HG03045 (cell line): ENCODE measurements around the gene NR2C2.
"Not testable (repeated sequence)": the region's sequence is repeated elsewhere in the genome, so short reads cannot be mapped to it uniquely, and the experiment has no call there.

ENCODE experiments used
- ATAC-seq: cut with Tn5 transposase; IDR thresholded peaks from one replicate; pipeline ENCODE4 v1.9.1; 2021; ENCODE audit warnings: mild to moderate bottlenecking, moderate library complexity; ENCODE audit not compliant: unreplicated experiment

Gene NR2C2

DNA sequence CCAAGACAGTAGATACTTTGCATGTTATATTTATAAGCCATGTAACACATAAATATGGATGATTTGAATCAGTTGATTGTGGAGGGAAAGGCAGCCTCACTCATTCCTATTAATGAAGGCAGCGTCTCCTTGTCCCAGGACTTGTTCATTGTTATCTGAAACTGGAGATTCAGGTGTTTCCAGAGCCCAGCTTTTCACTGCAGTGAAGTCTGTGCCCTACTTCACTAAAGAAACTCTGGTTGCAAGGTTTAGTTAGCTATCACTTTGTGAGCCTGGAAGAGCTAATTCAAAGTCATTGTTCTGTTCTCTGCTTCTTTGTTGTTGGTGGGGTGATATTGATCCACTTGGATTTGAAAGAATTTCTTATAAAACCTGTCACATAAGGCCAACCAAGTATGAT, 9.8 kb downstream of the NR2C2 start:
- ATAC-seq, result no peak

DNA sequence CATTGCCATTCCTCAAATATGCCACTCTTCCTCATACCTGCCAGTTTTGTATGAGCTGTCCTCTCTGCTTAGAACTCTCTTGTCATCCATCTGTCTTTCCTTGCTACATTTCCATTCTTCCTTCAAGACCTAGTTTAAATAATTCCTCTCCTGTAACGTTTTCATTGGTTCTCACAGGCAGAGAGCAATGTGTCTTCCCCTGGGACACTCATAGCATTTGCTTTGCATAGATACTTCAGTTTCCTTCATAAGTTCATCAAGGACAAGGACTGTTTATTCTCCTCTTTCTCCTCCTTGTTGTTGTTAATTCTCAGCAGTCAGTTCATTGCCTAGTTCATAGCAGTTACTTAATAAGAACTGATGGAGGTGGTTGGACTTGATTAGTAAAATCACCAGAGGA, 10.5 kb downstream of the NR2C2 start:
- no peak for ATAC-seq

DNA sequence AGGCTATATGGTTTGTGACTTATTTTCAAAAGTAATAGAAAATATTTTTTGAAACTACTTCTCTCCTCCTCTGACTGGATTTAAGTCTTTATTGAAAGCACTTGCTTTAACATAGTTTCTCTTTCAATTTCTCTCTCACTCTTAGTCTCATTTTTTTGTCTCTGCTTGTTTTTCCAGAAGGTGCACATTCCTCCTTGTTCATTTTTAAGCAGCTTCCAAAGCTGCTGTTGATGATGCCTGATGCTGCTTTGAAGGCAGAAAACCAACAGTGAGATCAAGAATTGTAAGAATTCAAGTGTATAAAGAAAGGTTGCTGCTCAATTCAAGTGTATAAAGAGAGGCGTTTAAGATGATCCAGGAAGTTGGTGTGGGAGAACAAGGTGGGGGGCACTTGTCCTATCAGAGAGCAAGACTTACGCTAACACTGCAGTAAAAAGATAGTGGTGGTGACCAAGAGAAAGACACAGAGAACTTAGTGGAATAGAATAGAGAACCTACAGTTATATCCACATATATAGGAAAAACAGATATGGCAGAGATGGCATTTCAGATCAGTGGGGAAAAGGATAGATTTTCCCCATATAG, 12.1 kb downstream of the NR2C2 start:
- no peak for ATAC-seq

DNA sequence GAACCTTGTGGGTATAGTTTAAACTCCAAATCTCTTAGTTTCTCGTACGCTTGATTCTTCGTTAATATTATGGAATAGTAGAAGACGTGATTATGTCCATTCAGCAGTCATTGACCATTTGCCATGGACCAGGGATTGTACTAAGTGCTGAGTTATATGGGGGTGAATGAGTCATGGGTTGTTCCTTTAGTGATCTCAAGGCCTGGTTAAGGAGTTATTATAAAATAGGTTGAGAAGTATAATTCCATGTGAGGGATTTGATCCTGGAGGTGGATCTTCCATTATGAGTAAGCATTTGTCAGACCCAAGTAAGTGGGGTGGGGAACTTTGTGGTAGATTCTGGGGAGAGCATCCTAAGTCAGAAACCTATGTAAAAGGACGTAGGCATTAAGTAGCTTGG, 15.4 kb downstream of the NR2C2 start:
- ATAC-seq, result no peak

DNA sequence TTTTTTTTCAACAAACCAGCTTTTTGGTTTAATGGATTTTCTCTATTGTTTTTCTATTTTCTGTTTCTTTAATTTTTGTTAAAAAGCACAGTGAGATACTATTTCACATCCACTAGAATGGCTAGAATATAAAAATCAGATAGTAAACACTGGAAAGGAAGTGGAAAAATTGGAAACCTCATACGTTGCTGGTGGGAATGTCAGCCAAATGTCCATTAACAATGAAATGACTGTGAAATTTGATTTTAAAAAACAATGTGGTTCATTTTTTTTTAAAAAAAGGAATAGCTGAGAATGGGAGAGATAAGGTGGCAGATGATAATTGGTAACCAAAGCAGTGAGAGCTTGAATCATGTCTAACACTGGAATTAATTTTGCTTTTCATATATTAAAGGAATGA, 19.9 kb downstream of the NR2C2 start:
- ATAC-seq, result no peak

DNA sequence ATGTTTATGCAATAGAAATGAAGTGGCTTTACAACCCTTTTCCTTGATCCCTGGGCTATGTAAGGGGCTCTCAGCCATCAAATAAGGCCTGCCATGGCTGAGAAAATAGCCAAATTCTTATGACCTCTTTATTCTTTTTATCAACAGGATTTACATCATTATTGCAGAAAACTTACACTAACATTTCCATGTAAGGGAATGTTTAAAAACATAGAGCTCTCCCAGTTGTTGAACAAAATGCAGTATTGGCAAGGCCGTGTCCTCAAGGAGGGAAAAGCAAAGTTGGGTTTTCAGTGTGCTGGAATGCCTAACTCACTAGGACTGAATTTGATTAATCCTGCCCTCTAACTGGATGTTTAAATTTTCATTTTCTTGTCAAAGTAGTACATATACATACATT, 22.3 kb downstream of the NR2C2 start:
- ATAC-seq, result no peak

DNA sequence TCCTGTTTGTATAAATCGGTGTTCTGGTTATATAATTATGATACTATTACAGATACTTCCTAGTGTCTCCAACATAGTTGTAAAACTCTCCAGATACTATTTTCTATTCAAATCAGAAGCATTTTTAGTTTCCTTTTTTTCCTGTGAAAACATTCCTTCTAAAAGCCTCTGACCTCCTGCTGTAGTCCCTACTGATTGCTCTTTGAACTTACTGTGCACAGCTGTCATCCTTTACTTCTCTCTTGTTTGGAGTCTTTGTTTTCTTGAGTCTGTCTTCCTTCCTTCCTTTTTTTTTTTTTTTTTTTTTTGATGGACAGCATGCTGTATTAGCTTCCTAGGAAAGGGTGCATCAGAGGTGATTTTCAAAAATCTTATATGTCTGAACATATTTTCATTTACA, 28.9 kb downstream of the NR2C2 start:
- ATAC-seq, result no peak

DNA sequence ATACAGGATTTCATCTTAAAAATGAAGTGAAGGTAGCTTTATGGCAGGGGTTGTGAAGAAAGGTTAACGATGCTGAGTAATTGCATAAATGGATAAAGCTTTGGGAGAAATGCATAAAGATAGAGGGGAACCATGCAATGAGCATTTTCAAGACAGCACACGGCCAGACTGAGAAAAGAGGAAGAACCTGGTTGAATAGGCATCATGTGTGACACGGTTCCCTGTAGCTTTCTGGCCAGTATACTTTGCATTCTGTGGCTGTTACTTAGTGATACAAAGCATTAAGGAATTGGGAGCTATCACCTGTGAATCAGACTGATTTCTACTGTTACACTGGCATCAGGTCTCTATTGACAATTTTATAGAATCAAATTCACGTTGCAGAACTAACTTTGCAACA, 33.3 kb downstream of the NR2C2 start:
- ATAC-seq, result no peak

DNA sequence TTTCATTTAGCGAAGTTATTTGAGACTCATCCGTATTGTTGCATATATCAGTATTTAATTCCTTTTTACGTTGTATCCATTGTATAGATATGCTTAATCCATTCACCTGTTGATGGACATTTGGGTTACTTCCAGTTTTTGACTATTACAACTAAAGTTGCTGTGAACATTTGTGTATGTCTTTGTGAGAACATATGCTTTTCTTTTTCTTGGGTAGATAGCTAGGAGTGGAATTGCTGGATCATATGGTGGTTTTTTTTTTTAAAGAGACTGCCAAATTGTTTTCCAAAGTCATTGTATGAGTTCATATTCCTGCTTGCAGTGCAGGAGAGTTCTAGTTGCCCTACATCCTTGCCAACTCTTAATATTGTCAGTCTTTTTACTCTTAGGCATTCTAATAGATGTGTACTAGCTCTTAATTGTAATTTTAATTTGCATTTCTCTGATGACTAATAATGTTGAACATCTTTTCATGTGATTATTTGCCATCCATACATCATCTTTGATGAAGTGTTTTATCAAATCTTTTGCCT, 37.3 kb downstream of the NR2C2 start:
- ATAC-seq, result no peak

DNA sequence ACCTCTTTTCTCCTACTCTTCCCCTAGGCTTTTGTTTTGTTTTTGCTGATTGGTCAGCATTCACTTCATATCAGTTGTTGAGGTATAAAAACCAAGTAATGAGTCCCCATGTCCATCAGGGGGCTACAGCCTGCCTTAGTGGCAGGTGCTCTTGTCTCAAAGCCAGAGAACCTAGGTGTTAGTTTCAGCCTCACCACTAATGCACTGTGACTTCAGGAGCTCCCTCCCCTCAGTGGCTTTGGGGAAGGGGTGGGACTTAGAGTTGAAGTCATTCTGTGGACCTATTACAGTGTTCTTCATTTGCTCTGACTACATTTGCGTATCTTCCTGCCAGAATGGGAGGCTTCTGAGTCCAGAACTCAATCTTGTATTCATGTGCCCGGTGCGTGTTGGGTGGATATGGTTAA, 41.6 kb downstream of the NR2C2 start:
- peak; percentile 100 for ATAC-seq

DNA sequence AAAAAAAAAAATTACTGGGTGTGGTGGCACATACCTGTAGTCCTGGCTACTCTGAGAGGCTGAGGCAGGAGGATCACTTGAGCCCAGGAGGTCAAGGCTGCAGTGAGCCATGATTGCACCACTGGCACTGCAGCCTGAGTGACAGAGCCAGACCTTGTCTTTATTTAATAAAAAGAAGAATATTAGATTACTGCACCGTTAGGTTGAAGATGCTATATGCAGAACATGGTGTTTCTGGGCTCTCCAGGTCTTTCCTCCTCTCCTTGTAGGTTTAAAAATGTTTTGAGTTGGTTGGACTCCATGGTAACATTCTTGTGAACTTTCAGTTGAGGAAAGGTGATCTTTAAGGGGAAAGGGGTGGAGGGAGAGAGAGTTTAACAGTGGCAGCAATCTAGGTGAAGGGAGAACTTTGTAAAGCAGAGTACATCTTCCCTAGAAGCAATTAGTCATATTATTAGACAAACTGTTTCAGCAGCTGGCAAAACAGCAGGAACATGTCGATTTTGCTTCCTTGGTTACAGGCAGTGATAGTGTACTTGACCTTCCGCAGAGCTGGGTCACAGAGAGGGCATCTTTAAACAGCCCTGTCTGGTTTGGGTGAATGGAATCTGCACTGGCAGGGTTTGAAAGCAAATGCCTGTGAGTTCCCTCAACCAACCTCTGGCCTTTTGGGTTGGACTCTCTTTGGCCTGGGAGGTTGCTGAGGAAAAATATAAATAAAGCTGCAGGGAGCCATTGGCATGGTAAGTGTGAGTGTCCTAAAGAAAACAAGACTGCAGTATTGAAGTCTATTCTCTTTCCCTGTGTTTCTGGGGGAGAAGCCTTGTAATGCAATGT, 42.8 kb downstream of the NR2C2 start:
- ATAC-seq, result no peak

DNA sequence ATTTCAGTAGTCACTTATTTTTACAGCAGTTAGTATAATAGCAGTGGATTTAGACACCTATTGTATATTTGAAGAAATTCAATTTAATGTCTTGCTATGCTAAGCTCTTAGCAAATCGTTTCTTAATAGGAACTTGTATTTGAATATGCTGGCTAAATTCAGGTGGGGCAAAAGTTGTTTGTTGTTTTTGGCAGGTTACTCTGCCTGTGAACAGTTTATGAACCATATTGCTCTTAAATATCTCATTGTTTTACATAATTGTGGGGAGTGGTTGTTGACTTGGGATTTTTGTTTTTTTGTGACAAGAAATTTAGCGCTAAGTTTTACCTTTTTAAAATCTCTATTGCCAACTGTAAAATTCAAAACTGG, 43.4 kb downstream of the NR2C2 start:
- no peak for ATAC-seq

DNA sequence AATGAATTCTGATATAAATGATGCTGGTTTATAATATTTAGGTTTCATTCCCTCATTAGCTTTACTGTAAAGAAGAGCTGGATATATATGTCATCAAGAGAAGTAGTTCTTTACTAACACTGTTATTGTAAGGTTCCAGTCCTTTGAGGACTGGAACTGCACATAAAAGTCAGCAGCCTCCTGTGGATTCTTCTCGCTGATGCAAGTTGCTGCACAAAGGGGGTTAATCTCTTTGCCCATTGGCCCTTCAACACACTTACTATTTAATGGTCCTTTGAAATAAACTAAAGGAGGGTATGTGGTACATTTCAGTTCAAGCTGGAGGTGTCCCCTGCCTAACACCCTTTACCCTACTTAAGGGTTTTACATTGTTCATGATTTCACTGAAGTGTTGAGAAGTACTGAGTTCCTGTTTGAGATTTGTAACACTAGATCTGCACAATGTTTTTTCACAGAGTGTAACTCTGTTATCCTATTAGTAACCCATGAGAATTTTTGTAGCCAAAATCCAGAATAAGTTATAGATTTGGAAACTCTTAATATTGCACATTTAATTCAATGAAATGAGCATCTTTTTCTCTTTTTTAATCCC, 43.9 kb downstream of the NR2C2 start:
- ATAC-seq, result no peak

DNA sequence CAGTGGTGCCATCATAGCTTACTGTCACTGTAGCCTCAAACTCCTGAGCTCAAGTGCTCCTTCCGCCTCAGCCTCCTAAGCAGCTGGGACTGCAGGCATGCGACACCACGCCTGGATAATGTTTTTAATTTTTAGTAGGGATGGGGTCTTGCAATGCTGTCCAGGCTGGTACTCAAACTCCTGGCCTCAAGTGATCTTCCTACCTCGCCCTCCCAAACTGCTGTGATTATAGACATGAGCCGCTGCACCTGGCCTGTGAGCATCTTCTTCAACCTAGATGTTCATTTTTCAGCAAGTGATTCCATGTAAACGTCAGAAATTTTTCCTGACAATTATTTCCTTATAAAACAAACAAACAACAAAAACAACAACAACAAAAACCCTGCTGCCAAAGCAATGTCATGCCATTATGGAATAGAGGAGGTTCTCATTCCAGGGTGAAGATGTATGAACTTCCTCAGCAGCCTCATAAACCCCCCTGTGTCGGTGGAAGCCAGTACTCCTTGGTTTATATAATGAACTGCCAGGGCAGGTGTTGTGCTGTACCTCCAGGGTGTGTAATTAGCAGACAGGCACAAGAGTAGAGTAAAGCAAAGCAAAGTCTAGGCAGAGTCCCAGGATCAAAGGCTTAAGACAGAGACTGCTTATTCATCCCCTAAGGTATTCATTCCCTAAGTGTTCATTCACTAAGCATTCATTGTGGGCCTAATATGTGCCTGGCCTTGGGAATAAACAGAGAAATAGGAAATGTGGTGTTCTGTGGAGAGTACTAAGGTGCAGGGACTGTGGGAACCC, 44.6 kb downstream of the NR2C2 start:
- no peak for ATAC-seq

DNA sequence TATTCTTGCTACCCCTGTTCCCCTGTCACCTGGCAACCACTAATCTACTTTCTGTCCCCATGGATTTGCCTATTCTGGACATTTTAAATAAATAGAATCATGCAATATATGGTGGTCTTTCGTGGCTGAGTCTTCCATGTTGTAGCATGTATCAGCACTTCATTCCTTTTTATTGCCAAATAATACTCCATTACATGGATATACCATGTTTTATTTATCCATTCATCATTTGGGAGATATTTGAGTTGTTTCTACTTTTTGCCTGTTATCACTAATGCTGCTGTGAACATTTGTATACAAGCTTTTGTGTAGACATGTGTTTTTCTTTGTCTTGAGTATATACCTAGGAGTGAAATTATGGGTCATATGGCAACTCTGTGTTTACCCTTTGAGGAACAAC, 50.6 kb downstream of the NR2C2 start:
- no peak for ATAC-seq

DNA sequence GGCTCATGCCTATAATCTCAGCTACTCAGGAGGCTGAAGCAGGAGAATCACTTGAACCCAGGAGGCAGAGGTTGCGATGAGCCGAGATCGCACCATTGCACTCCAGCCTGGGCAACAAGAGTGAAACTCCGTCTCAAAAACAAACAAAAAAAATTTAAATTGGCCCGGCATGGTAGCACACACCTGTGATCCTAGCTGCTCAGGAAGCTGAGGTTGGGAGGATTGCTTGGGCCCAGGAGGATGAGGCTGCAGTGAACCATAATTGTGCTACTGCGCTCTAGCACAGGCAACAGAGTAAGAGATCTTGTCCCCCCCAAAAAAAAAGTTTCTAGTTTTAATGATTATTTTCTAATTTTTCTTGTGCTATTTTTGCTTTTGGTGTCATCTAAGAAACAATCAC, 51.8 kb downstream of the NR2C2 start:
- ATAC-seq, result not testable (repeated sequence)

DNA sequence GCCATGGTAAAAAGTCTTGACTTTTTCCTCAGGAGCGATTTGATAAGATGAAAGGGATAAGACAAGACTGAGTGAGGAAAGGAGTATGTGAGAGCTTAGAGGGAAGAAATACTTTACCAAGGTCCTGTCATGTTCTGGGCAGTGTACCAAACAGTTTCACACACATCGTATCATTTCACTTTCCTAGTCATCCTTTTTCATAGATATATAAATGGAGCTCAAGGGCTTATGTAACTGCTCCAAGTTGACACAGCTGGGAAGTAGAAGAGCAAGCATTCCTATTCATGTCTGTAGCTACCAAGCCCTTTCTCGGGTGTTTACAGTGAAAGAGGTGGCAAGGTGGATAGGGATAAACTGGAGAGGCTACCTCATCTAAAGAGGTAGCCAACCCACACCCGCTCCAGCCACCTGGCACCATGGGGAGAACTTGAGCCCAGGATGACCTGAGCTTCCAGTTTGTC, 60.3 kb downstream of the NR2C2 start:
- ATAC-seq, result no peak

DNA sequence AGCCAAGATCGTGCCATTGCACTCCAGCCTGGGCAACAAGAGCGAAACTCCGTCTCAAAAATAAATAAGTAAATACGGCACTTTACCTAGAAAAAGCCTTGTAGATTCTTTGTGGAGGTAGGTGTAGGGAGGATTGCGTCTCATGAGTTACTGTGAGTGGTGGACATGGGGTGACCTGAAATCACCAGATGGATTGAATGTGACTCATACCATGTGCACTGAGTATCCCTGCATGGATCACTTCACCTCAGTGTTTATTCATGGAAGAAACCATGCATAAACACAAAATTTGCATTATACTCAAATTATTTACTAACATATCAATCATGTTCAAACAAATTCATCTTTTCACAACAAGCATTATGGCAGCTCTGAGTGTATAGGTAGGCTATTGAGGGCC, 61.8 kb downstream of the NR2C2 start:
- no peak for ATAC-seq

DNA sequence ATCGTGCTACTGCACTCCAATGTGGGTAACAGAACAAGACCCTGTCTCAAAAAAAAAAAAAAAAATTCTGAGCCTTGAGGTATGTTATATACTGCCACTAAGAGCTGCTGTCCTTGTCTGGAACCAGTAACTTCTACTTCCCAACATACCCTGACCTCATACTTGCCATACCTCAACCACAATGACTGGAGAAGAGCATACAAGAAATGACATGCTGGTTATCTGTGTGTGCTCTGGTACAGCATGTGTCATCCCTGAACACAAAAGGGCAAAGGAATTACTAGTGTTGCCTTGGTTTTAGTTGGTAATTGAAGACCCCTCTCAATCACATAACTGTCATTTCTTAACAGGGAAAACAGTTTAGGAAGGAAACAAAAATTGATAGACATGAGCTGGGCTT, 63.3 kb downstream of the NR2C2 start:
- ATAC-seq, result no peak

DNA sequence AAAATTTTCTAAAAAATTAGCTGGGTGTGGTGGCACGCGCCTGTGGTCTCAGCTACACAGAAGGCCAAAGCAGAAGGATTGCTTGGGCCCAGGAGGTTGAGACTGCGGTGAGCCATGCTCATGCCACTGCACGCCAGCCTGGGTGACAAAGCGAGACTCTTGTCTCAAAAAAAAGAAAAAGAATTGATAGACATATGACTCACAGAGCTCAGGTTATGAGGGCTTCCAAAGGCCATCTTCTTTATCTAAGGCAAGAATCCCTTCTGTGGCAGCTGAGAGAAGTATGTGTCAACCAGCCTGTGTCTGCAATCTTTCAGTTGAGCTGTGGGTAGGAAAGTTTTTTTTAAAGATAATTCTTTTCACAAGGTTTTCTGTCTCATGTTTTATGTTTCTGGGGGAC, 63.8 kb downstream of the NR2C2 start:
- ATAC-seq, result no peak

DNA sequence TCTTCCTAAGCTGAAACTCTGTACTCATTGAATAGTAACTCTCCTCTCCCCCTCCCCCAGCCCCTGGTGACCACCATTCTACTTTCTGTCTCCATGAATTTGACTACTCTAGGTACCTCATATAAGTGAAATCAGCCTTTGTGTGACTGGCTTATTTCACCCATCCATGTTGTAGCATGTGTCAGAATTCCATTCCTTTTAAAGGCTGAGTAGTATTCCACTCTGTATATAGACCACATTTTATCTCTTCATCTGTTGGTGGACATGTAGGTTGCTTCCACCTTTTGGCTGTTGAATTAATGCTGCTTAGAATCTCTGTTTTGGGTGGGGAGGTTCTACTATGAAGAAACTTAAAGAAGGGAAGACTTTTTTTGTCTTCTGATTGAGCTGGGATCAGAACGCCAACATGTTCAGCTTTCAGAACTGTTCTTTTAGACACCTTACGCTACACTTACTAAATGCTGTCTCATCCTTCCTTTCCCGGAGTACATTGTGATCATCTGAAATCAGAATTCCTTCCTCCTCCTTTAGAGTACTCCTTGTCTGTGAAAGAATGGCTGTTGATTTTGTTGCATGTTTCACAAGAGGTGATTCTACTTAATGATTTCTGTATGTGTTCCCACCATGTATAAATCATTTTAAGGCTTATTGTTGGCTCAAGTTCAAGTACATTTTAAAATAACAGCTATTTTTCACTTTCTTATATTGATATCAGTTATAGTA, 67.4 kb downstream of the NR2C2 start:
- ATAC-seq, result no peak
